HG03575 (cell line): Measurements from ENCODE around the gene SMIM41.

Source experiments
- ATAC-seq: cut with Tn5 transposase; IDR thresholded peaks from one replicate; pipeline ENCODE4 v1.9.1; 2021; ENCODE audit not compliant: unreplicated experiment, insufficient number of reproducible peaks, low FRiP score; ENCODE audit errors: extremely low read depth

SMIM41 gene

GRCh38 chr12:52061470-52062166 lies 17.9 kb upstream of the SMIM41 start:
- ATAC-seq: no peak

- ATAC-seq: no peak
These were observed 17.1 kb upstream of the SMIM41 start for GRCh38 chr12:52062167-52063081.

GRCh38 chr12:52063082-52063924 lies 16.2 kb upstream of the SMIM41 start:
- ATAC-seq: no peak

- no peak for ATAC-seq
These were observed 15.4 kb upstream of the SMIM41 start for GRCh38 chr12:52063981-52064649.

GRCh38 chr12:52066346-52067080 lies 13.0 kb upstream of the SMIM41 start:
- no peak for ATAC-seq

GRCh38 chr12:52067081-52067374 lies 12.5 kb upstream of the SMIM41 start:
- no peak for ATAC-seq

- peak; percentile 57 for ATAC-seq
These were observed 9.9 kb upstream of the SMIM41 start, which contains the start of gene ATG101 for GRCh38 chr12:52069327-52070184. TSS of gene ATG101 (plus strand) at chr12:52069978. CDS start at chr12:52073651, 3,673 bp downstream.

GRCh38 chr12:52070185-52070925 lies 9.1 kb upstream of the SMIM41 start:
- no peak for ATAC-seq

- no peak for ATAC-seq
These were observed 5.7 kb upstream of the SMIM41 start for GRCh38 chr12:52073531-52074381.

- ATAC-seq: no peak
These were observed 4.4 kb upstream of the SMIM41 start for GRCh38 chr12:52074971-52075724.

GRCh38 chr12:52076811-52077210 lies 2.7 kb upstream of the SMIM41 start:
- no peak for ATAC-seq

GRCh38 chr12:52078276-52078675 lies 1.2 kb upstream of the SMIM41 start:
- no peak for ATAC-seq

GRCh38 chr12:52080403-52081251 lies 1.1 kb downstream of the SMIM41 start:
- no peak for ATAC-seq

GRCh38 chr12:52081263-52081733 lies 1.8 kb downstream of the SMIM41 start:
- ATAC-seq: no peak
